Measurements from ENCODE around the gene RAB8B. TPM values are rescaled to one million over a fixed set of nuclear protein-coding genes. Genes with fewer than 3 reads are reported as not detected.
A peak's percentile ranks its signal among the peaks of the same experiment; 100 is the strongest.

Gene RAB8B
- total RNA-seq, 4 donors from 2014 or later: 26.1 to 48.1 (median 33.0) TPM

GRCh38 chr15:63288778-63289378 lies 99.5 kb downstream of the RAB8B start:
- Histone ChIP-seq H3K27me3 (no peaks in the 10 kb centered on the region), H3K27ac (no peak overlapping the region), H3K4me3 (no peak overlapping the region), H3K4me1 (peaks cover 0 to 15% (median 0%) of the 10 kb centered on the region in 3 donors), H3K36me3 (peaks cover 0 to 59% of the 10 kb centered on the region in 2 donors), H3K9me3 (no peaks in the 10 kb centered on the region)
- ATAC-seq: no peak
- WGBS, 2 donors (ENCODE audit: low coverage in 1 of 2): 0 to 7% methylated on average over 4 of the region's 4 CpGs
- TF ChIP-seq CTCF (IDR thresholded peaks at IDR 0.05): peak; percentile 40 to 73 (median 69)
- TF ChIP-seq POLR2A (IDR thresholded peaks at IDR 0.05): no peak

GRCh38 chr15:63291507-63291906 lies 102.1 kb downstream of the RAB8B start:
- H3K27ac ChIP-seq: peak overlapping the region in 2 of 4 donors; percentile 20 to 26
- no peak overlapping the region for H3K4me3 ChIP-seq
- H3K4me1 ChIP-seq: peaks cover 0 to 15% (median 0%) of the 10 kb centered on the region in 3 donors
- ATAC-seq: no peak
- peaks cover 0 to 54% of the 10 kb centered on the region in 2 donors for H3K36me3 ChIP-seq
- no peaks in the 10 kb centered on the region for H3K27me3 ChIP-seq
- no peaks in the 10 kb centered on the region for H3K9me3 ChIP-seq
- no peak for TF ChIP-seq EP300 (IDR thresholded peaks at IDR 0.05)

- Histone ChIP-seq H3K27ac (no peak overlapping the region), H3K27me3 (no peaks in the 10 kb centered on the region), H3K4me1 (peaks cover 0 to 15% (median 0%) of the 10 kb centered on the region in 3 donors), H3K9me3 (no peaks in the 10 kb centered on the region), H3K36me3 (peaks cover 0 to 53% of the 10 kb centered on the region in 2 donors), H3K4me3 (no peak overlapping the region)
- no peak for ATAC-seq
- 91 to 94% methylated on average over 3 of the region's 3 CpGs for WGBS, 2 donors (ENCODE audit: low coverage in 1 of 2)
- TF ChIP-seq EP300 (IDR thresholded peaks at IDR 0.05): no peak
- TF ChIP-seq CTCF (IDR thresholded peaks at IDR 0.05): no peak
- no peak for TF ChIP-seq POLR2A (IDR thresholded peaks at IDR 0.05)
- no peak for TF ChIP-seq POLR2AphosphoS5 (IDR thresholded peaks at IDR 0.05)
These were observed 102.8 kb downstream of the RAB8B start for GRCh38 chr15:63292241-63292640.

GRCh38 chr15:63292771-63293170 lies 103.4 kb downstream of the RAB8B start:
- no peak for ATAC-seq
- Histone ChIP-seq H3K4me3 (no peak overlapping the region), H3K36me3 (peaks cover 0 to 52% of the 10 kb centered on the region in 2 donors), H3K9me3 (no peaks in the 10 kb centered on the region), H3K4me1 (peaks cover 0 to 15% (median 0%) of the 10 kb centered on the region in 3 donors), H3K27me3 (no peaks in the 10 kb centered on the region), H3K27ac (no peak overlapping the region)
- no peak for TF ChIP-seq POLR2A (IDR thresholded peaks at IDR 0.05)
- 90 to 93% methylated on average over 5 of the region's 5 CpGs for WGBS, 2 donors (ENCODE audit: low coverage in 1 of 2)

- 90 to 100% methylated on average over 1 to 3 of the region's 3 CpGs for WGBS, 2 donors (ENCODE audit: low coverage in 1 of 2)
- ATAC-seq: no peak
- Histone ChIP-seq H3K27ac (no peak overlapping the region), H3K4me3 (no peak overlapping the region), H3K9me3 (no peaks in the 10 kb centered on the region), H3K36me3 (peaks cover 0 to 61% of the 10 kb centered on the region in 2 donors), H3K27me3 (no peaks in the 10 kb centered on the region), H3K4me1 (peaks cover 0 to 8% (median 0%) of the 10 kb centered on the region in 3 donors)
- TF ChIP-seq EP300 (IDR thresholded peaks at IDR 0.05) (no peak), CTCF (IDR thresholded peaks at IDR 0.05) (no peak), POLR2A (IDR thresholded peaks at IDR 0.05) (no peak), POLR2AphosphoS5 (IDR thresholded peaks at IDR 0.05) (no peak)
These were observed 105.0 kb downstream of the RAB8B start for GRCh38 chr15:63294359-63294758.

GRCh38 chr15:63295341-63295740 lies 105.9 kb downstream of the RAB8B start:
- peaks cover 0 to 71% of the 10 kb centered on the region in 2 donors for H3K36me3 ChIP-seq
- H3K4me3 ChIP-seq: no peak overlapping the region
- no peaks in the 10 kb centered on the region for H3K27me3 ChIP-seq
- ATAC-seq: no peak
- TF ChIP-seq EP300 (IDR thresholded peaks at IDR 0.05): no peak
- no peak for TF ChIP-seq CTCF (IDR thresholded peaks at IDR 0.05)
- TF ChIP-seq POLR2A (IDR thresholded peaks at IDR 0.05): no peak
- TF ChIP-seq POLR2AphosphoS5 (IDR thresholded peaks at IDR 0.05): no peak
- H3K27ac ChIP-seq: no peak overlapping the region
- H3K9me3 ChIP-seq: no peaks in the 10 kb centered on the region
- peaks cover 0 to 8% (median 0%) of the 10 kb centered on the region in 3 donors for H3K4me1 ChIP-seq
